ENCODE measurements around the gene ABITRAM.

- no peak for TF ChIP-seq CTCF (IDR thresholded peaks at IDR 0.05)
- no peak for TF ChIP-seq POLR2A (IDR thresholded peaks at IDR 0.05)
Measured at GRCh38 chr9:108939975-108940374, 5.8 kb downstream of the ABITRAM start.
